BLaER1 (cell line): ENCODE measurements around the gene COLEC11.
"Not testable (repeated sequence)": the region's sequence is repeated elsewhere in the genome, so short reads cannot be mapped to it uniquely, and the experiment has no call there.

Source experiments
- H3K27ac ChIP-seq: shearing (Covaris generic); formaldehyde crosslinking; 2 replicates; pipeline ENCODE4 v1.8.1; 2022
- H3K27me3 ChIP-seq: shearing (Covaris generic); formaldehyde crosslinking; 2 replicates; pipeline ENCODE4 v1.8.1; 2022
- H3K36me3 ChIP-seq: shearing (Covaris generic); formaldehyde crosslinking; 2 replicates; pipeline ENCODE4 v1.8.1; 2022
- H3K4me1 ChIP-seq: shearing (Covaris generic); formaldehyde crosslinking; 2 replicates; pipeline ENCODE4 v1.8.1; 2022
- H3K4me2 ChIP-seq: shearing (Covaris generic); formaldehyde crosslinking; 2 replicates; pipeline ENCODE4 v1.8.1; 2022
- H3K4me3 ChIP-seq: shearing (Covaris generic); formaldehyde crosslinking; 2 replicates; pipeline ENCODE4 v1.8.1; 2022
- H3K9ac ChIP-seq: shearing (Covaris generic); formaldehyde crosslinking; 2 replicates; pipeline ENCODE4 v1.8.1; 2022
- H3K9me3 ChIP-seq: shearing (Covaris generic); formaldehyde crosslinking; 2 replicates; pipeline ENCODE4 v1.8.1; 2022
- H4K20me1 ChIP-seq: shearing (Covaris generic); formaldehyde crosslinking; 2 replicates; pipeline ENCODE4 v1.8.1; 2022
- Cebpa-rat ChIP-seq: shearing (Covaris generic); IDR thresholded peaks from 2 replicates; pipeline ENCODE4 v1.8.1; 2022

The COLEC11 gene

GRCh38 chr2:3659447-3660432, 64.8 kb downstream of the COLEC11 start:
- peak overlapping the region; percentile 85 for H3K27ac ChIP-seq

DNA sequence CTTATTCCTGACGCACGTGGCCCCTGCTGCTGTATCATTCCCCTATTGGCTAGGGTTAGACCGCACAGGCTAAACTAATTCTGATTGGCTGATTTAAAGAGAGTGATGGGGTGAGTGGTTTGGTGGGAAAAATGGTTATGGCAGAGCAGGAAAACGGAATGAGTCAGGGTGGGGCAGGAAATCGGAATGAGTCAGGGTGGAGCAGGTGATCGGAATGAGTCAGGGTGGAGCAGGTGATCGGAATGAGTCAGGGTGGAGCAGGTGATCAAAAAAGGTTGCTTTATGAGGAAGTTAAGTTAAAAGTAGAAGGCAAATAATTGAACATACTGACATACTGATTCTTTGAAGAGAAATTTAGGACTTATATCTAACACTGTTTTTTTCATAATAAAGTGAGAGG, 65.7 kb downstream of the COLEC11 start:
- peak overlapping the region; percentile 92 for H3K4me2 ChIP-seq
- not testable (repeated sequence) for H3K9me3 ChIP-seq, H3K9ac ChIP-seq, H3K36me3 ChIP-seq, H4K20me1 ChIP-seq, H3K27me3 ChIP-seq, H3K4me3 ChIP-seq
- H3K27ac ChIP-seq = peak overlapping the region; percentile 80
- H3K4me1 ChIP-seq = peaks cover 75% of the 10 kb centered on the region

More at GRCh38 chr2:3659447-3660432, 64.8 kb downstream of the COLEC11 start:
- Histone ChIP-seq H3K36me3 (no peaks in the 10 kb centered on the region), H3K9me3 (no peaks in the 10 kb centered on the region), H3K9ac (peak overlapping the region; percentile 69), H4K20me1 (no peaks in the 10 kb centered on the region), H3K4me1 (peaks cover 84% of the 10 kb centered on the region), H3K4me2 (peak overlapping the region; percentile 92), H3K27me3 (no peaks in the 10 kb centered on the region), H3K4me3 (peak overlapping the region; percentile 6)
- TF ChIP-seq Cebpa-rat = no peak

DNA sequence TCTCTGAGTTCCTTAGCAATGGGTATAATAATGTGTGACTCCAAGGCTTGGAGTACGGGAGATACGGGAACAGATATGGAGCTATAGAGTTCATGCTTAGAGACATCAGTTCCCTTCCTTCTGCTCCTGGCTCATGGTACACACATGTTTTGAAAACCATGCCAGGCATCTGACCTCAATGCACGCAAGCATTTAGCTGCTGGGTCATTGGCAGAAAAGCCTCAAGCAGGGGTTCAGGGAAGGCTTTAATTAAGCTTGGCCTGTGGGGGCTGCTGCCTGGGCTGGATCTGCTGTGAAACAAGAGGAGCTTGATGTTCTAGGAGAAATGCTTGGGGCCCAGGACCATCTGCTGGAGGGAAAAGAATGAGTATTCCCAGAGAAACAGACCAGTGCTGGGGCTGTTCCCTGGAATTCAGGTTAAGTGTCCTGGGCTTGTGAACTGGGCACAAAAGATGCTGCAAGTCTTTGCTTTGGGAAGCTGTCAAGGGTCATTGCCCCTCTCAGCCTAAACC, 66.3 kb downstream of the COLEC11 start:
- H3K4me1 ChIP-seq = peaks cover 73% of the 10 kb centered on the region
- H3K27ac ChIP-seq = peak overlapping the region; percentile 80
- H3K9ac ChIP-seq = peak overlapping the region; percentile 48; the same call in 1 of the 2 replicates
- H3K4me2 ChIP-seq = peak overlapping the region; percentile 92
- H3K36me3 ChIP-seq = no peaks in the 10 kb centered on the region
- no peak overlapping the region for H3K4me3 ChIP-seq
- H4K20me1 ChIP-seq = no peaks in the 10 kb centered on the region
- TF ChIP-seq Cebpa-rat = no peak
- no peaks in the 10 kb centered on the region for H3K9me3 ChIP-seq
- no peaks in the 10 kb centered on the region for H3K27me3 ChIP-seq

- Histone ChIP-seq H3K27me3 (no peaks in the 10 kb centered on the region), H4K20me1 (no peaks in the 10 kb centered on the region), H3K36me3 (no peaks in the 10 kb centered on the region), H3K4me2 (peak overlapping the region; percentile 92), H3K4me1 (peaks cover 73% of the 10 kb centered on the region), H3K9me3 (no peaks in the 10 kb centered on the region), H3K9ac (peak overlapping the region; percentile 48), H3K4me3 (no peak overlapping the region), H3K27ac (peak overlapping the region; percentile 80)
- no peak for TF ChIP-seq Cebpa-rat
Measured at GRCh38 chr2:3662239-3662638, 67.3 kb downstream of the COLEC11 start.

GRCh38 chr2:3664118-3664517, 69.2 kb downstream of the COLEC11 start:
- Histone ChIP-seq H3K9ac (no peak overlapping the region), H3K27me3 (no peaks in the 10 kb centered on the region), H3K36me3 (no peaks in the 10 kb centered on the region), H3K9me3 (no peaks in the 10 kb centered on the region), H3K27ac (no peak overlapping the region; the same call in 1 of the 2 replicates), H3K4me2 (no peak overlapping the region), H4K20me1 (no peaks in the 10 kb centered on the region), H3K4me3 (no peak overlapping the region), H3K4me1 (peaks cover 71% of the 10 kb centered on the region)
- TF ChIP-seq Cebpa-rat = no peak

- Histone ChIP-seq H3K27ac (no peak overlapping the region), H3K36me3 (no peaks in the 10 kb centered on the region), H3K4me3 (no peak overlapping the region), H3K9me3 (no peaks in the 10 kb centered on the region), H3K4me2 (no peak overlapping the region), H3K27me3 (no peaks in the 10 kb centered on the region), H4K20me1 (no peaks in the 10 kb centered on the region), H3K4me1 (peaks cover 63% of the 10 kb centered on the region), H3K9ac (no peak overlapping the region)
- no peak for TF ChIP-seq Cebpa-rat
Measured at GRCh38 chr2:3664925-3665324, 70.0 kb downstream of the COLEC11 start.

DNA sequence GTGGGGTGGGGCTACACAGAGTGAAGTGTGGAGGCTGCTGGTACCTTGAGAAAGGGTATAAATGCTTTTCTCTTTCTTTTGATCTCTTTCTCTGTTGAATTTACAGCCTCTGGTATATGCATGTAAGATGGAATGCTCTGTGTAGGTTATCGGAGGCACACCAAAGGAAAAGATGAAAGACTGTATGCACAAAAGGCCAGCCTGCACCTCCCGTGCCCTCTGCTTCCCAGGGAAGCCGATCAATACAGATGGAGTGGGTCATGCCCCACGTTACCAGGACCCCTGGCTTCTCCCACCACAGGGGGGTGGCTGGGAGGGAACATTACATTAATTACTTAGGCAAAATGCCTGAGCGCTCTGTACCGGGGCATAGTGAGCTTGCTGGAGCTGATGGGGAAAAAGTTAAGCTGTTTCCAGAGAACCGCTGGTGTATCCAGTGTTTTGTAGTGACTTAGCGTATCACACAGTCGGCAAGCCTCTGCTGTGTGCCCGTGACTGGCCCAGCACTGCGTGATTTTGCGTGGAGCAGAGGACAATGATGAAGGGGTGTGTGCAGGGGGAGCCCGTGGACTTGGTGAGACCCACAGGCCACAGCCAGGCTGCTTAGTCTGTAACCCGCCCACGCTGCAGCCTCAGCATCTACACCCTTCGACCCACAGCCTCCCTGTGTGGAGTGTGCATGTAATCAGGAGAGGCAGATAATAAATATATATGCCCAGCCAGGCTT, 71.1 kb downstream of the COLEC11 start:
- Histone ChIP-seq H3K4me1 (peaks cover 52% of the 10 kb centered on the region), H3K36me3 (no peaks in the 10 kb centered on the region), H3K27ac (peak overlapping the region; percentile 59; the same call in 1 of the 2 replicates), H3K9me3 (no peaks in the 10 kb centered on the region), H3K4me3 (no peak overlapping the region), H3K9ac (no peak overlapping the region), H4K20me1 (no peaks in the 10 kb centered on the region), H3K27me3 (no peaks in the 10 kb centered on the region), H3K4me2 (peak overlapping the region; percentile 75)
- no peak for TF ChIP-seq Cebpa-rat

DNA sequence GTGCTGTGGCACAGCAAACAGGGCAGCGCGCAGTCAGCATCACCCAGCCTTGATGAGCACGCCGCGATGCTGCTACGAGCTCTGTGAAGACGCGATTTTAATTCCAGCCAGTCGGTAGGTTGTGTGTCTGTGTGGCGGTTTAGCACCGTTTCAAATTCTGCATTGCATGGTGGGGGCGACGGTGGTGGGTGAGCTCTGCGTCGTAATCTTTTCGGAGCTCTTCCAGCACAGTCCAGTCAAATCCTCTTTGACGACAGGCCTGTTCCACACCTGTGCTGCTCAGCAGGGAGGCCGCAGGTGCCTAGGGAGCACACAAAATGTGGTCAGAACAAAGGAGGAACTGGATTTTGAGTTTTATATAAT, 71.7 kb downstream of the COLEC11 start:
- Histone ChIP-seq H3K27me3 (no peaks in the 10 kb centered on the region), H4K20me1 (no peaks in the 10 kb centered on the region), H3K4me1 (peaks cover 46% of the 10 kb centered on the region), H3K36me3 (no peaks in the 10 kb centered on the region), H3K9me3 (no peaks in the 10 kb centered on the region), H3K4me2 (peak overlapping the region; percentile 75), H3K9ac (peak overlapping the region; percentile 34; the same call in 1 of the 2 replicates), H3K27ac (peak overlapping the region; percentile 59), H3K4me3 (no peak overlapping the region)
- TF ChIP-seq Cebpa-rat = no peak

- Histone ChIP-seq H3K4me2 (peak overlapping the region; percentile 75), H4K20me1 (no peaks in the 10 kb centered on the region), H3K36me3 (no peaks in the 10 kb centered on the region), H3K4me3 (0 out of 2 replicates have a peak overlapping the region, but pooled peaks have one; percentile 7), H3K27ac (peak overlapping the region; percentile 59), H3K4me1 (peaks cover 40% of the 10 kb centered on the region), H3K9ac (peak overlapping the region; percentile 34; the same call in 1 of the 2 replicates), H3K9me3 (no peaks in the 10 kb centered on the region), H3K27me3 (no peaks in the 10 kb centered on the region)
- TF ChIP-seq Cebpa-rat = no peak
Measured at GRCh38 chr2:3667151-3667631, 72.3 kb downstream of the COLEC11 start.
